Measurements from ENCODE around the gene TMPRSS5.
"Not testable (repeated sequence)": the region's sequence is repeated elsewhere in the genome, so short reads cannot be mapped to it uniquely, and the experiment has no call there.

Gene TMPRSS5

DNA sequence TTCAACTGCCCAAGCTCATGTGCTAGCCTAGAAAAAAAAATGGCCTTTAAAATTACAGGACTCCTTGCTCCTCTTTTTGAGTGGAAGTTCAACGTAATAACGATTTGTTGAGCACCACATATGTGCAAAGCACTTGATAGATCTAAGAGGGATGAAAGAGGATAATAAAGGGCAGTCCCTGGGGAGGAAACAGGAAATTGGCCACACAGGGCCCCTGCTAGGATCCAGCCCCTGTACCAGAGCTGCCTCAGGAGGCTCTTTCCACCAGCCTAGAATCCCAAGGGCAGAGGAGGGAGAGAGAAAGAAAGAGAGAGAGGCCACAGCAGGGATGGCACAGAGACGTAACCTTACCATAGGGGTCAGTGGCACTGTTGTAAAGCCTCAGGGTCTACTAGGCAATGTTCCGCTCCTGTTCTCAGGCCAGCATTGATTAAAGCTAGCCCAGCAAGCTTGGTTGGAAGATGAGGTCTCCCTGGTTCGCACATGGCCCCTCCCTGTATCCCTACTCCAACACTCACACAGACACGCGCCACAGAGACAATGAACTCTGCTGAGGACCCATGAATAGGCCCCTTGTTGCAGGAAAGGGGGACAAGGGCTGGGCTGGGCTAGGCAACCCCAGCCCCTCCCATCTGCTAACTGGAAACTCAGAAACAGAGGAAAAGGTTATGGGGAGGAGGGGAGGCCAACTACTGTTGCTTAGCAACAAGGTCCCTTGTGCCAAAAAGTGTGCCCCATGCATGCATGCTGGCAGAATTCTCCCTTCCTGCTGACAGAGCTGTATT, at the start of gene TMPRSS5:
Gene TMPRSS5, minus strand, starts transcription at position 438 of the 785 bp plus-strand sequence. Its CDS starts 84 bp downstream, at position 354.
- no peak for DNase-seq

GRCh38 chr11:113752932-113753331, 46.8 kb upstream of the TMPRSS5 start:
- DNase-seq: no peak

- DNase-seq: no peak
Measured at GRCh38 chr11:113736323-113736722, 30.2 kb upstream of the TMPRSS5 start.

GRCh38 chr11:113732092-113732491, 26.0 kb upstream of the TMPRSS5 start:
- no peak for DNase-seq

- DNase-seq: peak; percentile 62
Measured at GRCh38 chr11:113730887-113731726, 25.0 kb upstream of the TMPRSS5 start.

DNA sequence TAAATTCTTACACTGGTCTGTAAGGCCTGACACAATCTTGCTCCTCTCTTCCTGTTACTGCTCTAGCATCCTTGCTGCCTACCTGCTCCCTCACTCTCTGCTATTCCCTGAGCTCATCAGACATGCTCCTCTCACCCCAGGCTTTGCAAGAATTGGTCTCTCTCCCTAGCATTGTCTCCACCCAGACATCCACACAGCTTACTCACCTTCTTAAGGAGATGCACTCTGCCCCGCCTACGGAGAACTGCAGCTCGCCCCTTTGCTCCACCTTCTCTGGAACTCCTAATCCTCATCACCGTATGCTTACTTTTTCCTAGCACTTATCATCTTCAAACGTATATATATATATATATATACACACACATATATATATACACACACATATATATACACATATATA, 23.3 kb upstream of the TMPRSS5 start:
- no peak for DNase-seq

DNA sequence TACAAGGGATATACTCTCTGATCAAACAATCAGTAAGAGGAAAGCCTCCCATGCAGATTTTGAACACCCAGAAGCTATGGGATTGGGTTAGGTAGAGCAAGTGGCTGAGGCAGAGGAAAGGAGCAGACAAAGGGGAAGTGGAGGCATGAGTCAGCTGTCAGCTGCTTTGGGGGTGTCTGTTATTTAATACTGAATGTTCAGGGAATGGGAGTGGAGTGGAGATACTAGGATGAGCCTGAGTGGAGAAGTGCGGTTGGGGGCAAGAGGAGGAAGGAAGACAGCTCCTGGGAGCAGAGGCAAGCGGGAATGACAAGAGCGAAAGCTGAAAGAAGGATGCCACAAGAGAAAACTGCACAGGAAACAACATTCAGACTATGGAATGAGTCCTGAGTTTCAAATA, 22.7 kb upstream of the TMPRSS5 start:
- no peak for DNase-seq

GRCh38 chr11:113725913-113726312, 19.8 kb upstream of the TMPRSS5 start:
- DNase-seq: no peak

GRCh38 chr11:113725407-113725806, 19.3 kb upstream of the TMPRSS5 start:
- DNase-seq: no peak

GRCh38 chr11:113724778-113725177, 18.7 kb upstream of the TMPRSS5 start:
- DNase-seq: no peak

DNA sequence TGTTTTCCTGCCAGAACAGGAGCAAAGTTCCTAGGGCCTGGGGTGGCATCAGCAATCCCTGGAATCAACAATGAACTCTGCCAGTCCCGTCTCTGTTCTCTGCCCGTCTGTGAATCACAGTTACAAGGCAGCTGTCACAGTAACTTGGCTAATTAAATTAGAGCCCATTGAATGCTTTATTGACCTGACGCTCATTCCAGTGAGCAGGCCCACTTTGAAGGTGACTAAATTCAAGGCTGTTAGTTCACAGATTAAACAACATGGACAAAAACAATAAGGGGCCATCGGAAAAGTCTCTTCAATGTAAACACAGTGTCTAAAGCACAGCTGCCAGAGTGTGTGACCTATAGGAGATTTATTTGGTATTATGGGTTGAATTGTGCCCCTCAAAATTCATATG, 17.7 kb upstream of the TMPRSS5 start:
- DNase-seq: no peak

- DNase-seq: no peak
Measured at GRCh38 chr11:113722934-113723333, 16.8 kb upstream of the TMPRSS5 start.

DNA sequence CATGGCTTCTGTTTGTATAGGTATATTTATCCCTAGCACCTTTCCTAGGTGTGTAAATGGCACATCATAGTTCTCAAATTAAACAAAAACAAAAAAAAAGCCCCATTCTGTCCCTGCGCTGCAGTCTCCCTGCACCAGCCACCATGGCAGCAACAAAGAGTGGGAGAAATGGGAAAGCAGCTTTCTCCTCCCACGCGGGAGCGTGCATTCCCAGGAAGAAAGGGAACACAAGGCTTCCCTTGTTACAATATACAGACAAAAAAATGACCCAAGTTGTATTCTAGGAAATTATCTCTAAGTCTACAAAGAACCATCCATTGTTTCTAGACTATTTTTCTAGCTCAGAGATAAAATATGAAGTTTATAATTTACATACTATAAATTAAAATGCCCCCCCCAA, 16.1 kb upstream of the TMPRSS5 start:
- DNase-seq: no peak

DNA sequence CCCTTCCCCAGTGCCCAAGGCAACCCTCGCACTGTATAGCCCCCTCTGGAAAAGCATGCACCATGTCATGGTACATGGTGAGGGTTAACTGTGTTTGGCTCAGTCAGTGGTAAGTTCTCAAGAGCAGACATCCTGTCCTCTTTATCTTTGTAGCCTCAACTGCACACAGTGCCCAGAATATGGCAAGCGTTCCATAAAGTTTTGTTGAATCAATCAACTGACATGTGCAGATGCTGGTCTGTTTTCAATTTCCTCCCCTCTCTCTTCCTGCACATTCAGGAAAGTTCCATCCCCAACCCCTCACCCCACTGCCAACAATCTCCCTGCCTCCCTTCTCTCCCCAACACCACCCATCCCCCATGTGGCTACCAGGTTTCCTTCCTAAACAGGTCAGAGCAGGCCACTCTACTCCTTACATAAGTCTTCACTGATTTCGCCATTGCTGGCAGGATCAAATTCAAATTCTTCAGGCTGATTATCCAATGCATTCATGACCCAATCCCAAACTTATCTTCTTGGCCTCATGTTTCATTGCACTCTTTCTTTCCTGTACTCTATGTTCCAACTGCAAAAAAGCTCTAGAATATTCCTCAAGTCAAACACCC, 15.5 kb upstream of the TMPRSS5 start:
- DNase-seq: no peak

DNA sequence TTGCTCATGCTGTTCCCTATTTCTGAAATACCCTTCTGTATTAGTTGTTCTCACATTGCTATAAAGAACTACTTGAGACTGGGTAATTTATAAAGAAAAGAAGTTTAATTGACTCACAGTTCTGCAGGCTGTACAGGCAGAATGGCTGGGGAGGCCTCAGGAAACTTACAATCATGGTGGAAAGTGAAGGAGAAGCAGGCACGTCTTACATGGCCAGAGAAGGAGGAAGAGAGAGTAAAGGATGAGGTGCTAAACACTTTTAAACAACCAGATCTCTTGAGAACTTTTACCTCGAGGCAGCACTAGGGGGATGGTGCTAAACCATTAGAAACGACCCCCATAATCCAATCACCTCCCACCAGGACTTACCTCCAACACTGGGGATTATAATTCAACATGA, 14.4 kb upstream of the TMPRSS5 start:
- DNase-seq: not testable (repeated sequence)

GRCh38 chr11:113715882-113716625, 9.9 kb upstream of the TMPRSS5 start:
- DNase-seq: no peak

- DNase-seq: no peak
Measured at GRCh38 chr11:113715273-113715672, 9.2 kb upstream of the TMPRSS5 start.

- no peak for DNase-seq
Measured at GRCh38 chr11:113710989-113711388, 4.9 kb upstream of the TMPRSS5 start.

DNA sequence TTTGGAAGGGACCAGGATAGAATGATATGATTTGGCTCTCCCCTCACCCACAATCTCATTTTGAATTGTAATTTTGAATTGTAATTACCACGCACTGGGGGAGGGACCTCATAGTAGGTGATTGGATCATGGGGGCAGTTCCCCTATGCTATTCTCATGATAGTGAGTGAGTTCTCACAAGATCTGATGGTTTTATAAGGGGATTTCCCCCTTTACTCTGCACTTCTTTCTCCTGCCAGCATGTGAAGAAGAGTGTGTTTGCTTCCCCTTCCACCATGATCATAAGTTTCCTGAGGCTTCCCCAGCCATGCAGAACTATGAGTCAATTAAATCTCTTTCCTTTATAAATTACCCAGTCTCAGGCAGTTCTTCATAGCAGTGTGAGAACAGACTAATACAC, 2.6 kb downstream of the TMPRSS5 start:
- not testable (repeated sequence) for DNase-seq

GRCh38 chr11:113701491-113701890, 4.6 kb downstream of the TMPRSS5 start:
- no peak for DNase-seq

- no peak for DNase-seq
Measured at GRCh38 chr11:113698515-113698914, 7.6 kb downstream of the TMPRSS5 start.

GRCh38 chr11:113697756-113698407, 8.2 kb downstream of the TMPRSS5 start:
- DNase-seq: no peak
